Activated CD8-positive, alpha-beta T cell treated with anti-CD3 and anti-CD28 coated beads for 36 hours (primary cell): ENCODE data around the gene RFPL3. TPM values are rescaled to one million over a fixed set of nuclear protein-coding genes. Genes with fewer than 3 reads are reported as not detected.
A peak's percentile ranks its signal among the peaks of the same experiment; 100 is the strongest.

ENCODE experiments used
- ATAC-seq: fragments of 200-7000 bp; cut with Tn5 transposase; one replicate; pipeline ENCODE4 v1.10.0; 2021; ENCODE audit warnings: mild to moderate bottlenecking, moderate library complexity
- CTCF ChIA-PET: fragments of 350-600 bp; sonication (Branson Sonifier 250); formaldehyde crosslinking; loops from one replicate; lab custom pipeline; 2021; ENCODE audit warnings: antibody characterized with exemption; lab: Charles Lee
- POLR2A ChIA-PET: fragments of 350-600 bp; sonication (Branson Sonifier 250); formaldehyde crosslinking; loops from one replicate; lab custom pipeline; 2021; ENCODE audit warnings: antibody characterized with exemption; lab: Charles Lee
- DNase-seq: peaks from one replicate; pipeline ENCODE4 v3.0.0-alpha.2; 2020
- H3K27ac Mint-ChIP-seq: one replicate; pipeline ENCODE4 v1.8.0; 2021; ENCODE audit warnings: mild to moderate bottlenecking, mixed read lengths
- H3K27me3 Mint-ChIP-seq: one replicate; pipeline ENCODE4 v1.8.0; 2021; ENCODE audit warnings: mixed read lengths
- H3K36me3 Mint-ChIP-seq: one replicate; pipeline ENCODE4 v1.8.0; 2021; ENCODE audit warnings: low read depth, mixed read lengths
- H3K4me1 Mint-ChIP-seq: one replicate; pipeline ENCODE4 v1.8.0; 2021; ENCODE audit warnings: low read depth, mixed read lengths
- H3K4me3 Mint-ChIP-seq: one replicate; pipeline ENCODE4 v1.8.0; 2021; ENCODE audit warnings: mild to moderate bottlenecking, moderate library complexity, mixed read lengths
- H3K9me3 Mint-ChIP-seq: one replicate; pipeline ENCODE4 v1.8.0; 2021; ENCODE audit warnings: mixed read lengths
- CTCF ChIP-seq: fragments of 200-600 bp; IDR thresholded peaks from one replicate; pipeline ENCODE4 v1.8.0; 2022; ENCODE audit warnings: antibody characterized with exemption, mild to moderate bottlenecking
- intact Hi-C: fragments of 100-400 bp; cut with micrococcal nuclease; formaldehyde crosslinking; loops from one replicate; pipeline ENCODE4 v1.10.0; 2022
- total RNA-seq, 2 experiments: library from RNA; stranded (reverse); gene quantifications; one replicate each; pipeline ENCODE4 v1.2.3, GENCODE V29; 2021

RFPL3 gene
- total RNA-seq, 2 experiments from 2014 or later = not detected

GRCh38 chr22:32380991-32381390 lies 23.3 kb downstream of the RFPL3 start:
- CTCF ChIA-PET = no interaction called here
- Mint-ChIP-seq H3K4me1 (no peaks in the 10 kb centered on the region), H3K27me3 (no peaks in the 10 kb centered on the region), H3K27ac (no peak overlapping the region), H3K4me3 (no peak overlapping the region), H3K36me3 (peaks cover 8% of the 10 kb centered on the region), H3K9me3 (no peaks in the 10 kb centered on the region)
- intact Hi-C loops = no loop called here
- POLR2A ChIA-PET = no interaction called here
- no peak for ATAC-seq
- no peak for TF ChIP-seq CTCF
- no peak for DNase-seq

GRCh38 chr22:32385681-32386080 lies 28.0 kb downstream of the RFPL3 start:
- Mint-ChIP-seq H3K4me1 (no peaks in the 10 kb centered on the region), H3K27me3 (no peaks in the 10 kb centered on the region), H3K27ac (no peak overlapping the region), H3K9me3 (no peaks in the 10 kb centered on the region), H3K4me3 (no peak overlapping the region), H3K36me3 (peaks cover 32% of the 10 kb centered on the region)
- CTCF ChIA-PET = no interaction called here
- intact Hi-C loops = no loop called here
- ATAC-seq (no peak), DNase-seq (no peak)
- POLR2A ChIA-PET = interaction anchor here (1.0 kb wide), 1 partner anchor 27 kb away, joined by 3 read pairs; no protein-coding TSS in a partner anchor
- no peak for TF ChIP-seq CTCF

- Mint-ChIP-seq H3K27me3 (no peaks in the 10 kb centered on the region), H3K9me3 (no peaks in the 10 kb centered on the region), H3K27ac (no peak overlapping the region), H3K4me3 (no peak overlapping the region), H3K4me1 (no peaks in the 10 kb centered on the region), H3K36me3 (peaks cover 50% of the 10 kb centered on the region)
- DNase-seq (peak; percentile 48), ATAC-seq (no peak)
- intact Hi-C loops = no loop called here
- POLR2A ChIA-PET = no interaction called here
- CTCF ChIA-PET = interaction anchor here (0.9 to 2.3 kb wide), 7 partner anchors 10 to 285 kb away, joined by 3 to 13 read pairs (median 4); partner anchors contain the start of gene RTCB
- TF ChIP-seq CTCF = peak; percentile 37
Measured at GRCh38 chr22:32389685-32390084, 32.0 kb downstream of the RFPL3 start.

GRCh38 chr22:32395107-32395506 lies 37.4 kb downstream of the RFPL3 start:
- peaks cover 44% of the 10 kb centered on the region for H3K36me3 Mint-ChIP-seq
- no peaks in the 10 kb centered on the region for H3K27me3 Mint-ChIP-seq
- ChIA-PET POLR2A (no interaction called here), CTCF (interaction anchor here (1.0 kb wide), 1 partner anchor 80 kb away, joined by 3 read pairs; no protein-coding TSS in a partner anchor)
- intact Hi-C loops = no loop called here
- no peak overlapping the region for H3K4me3 Mint-ChIP-seq
- no peak for DNase-seq
- peak; percentile 65 for ATAC-seq
- peak overlapping the region; percentile 67 for H3K27ac Mint-ChIP-seq
- no peaks in the 10 kb centered on the region for H3K9me3 Mint-ChIP-seq
- TF ChIP-seq CTCF = no peak
- peaks cover 7% of the 10 kb centered on the region for H3K4me1 Mint-ChIP-seq

GRCh38 chr22:32396255-32396654 lies 38.6 kb downstream of the RFPL3 start:
- no peak for DNase-seq
- Mint-ChIP-seq H3K9me3 (no peaks in the 10 kb centered on the region), H3K27me3 (no peaks in the 10 kb centered on the region), H3K27ac (no peak overlapping the region), H3K36me3 (peaks cover 46% of the 10 kb centered on the region), H3K4me3 (no peak overlapping the region), H3K4me1 (peaks cover 7% of the 10 kb centered on the region)
- TF ChIP-seq CTCF = no peak
- POLR2A ChIA-PET = interaction anchor here (1.1 kb wide), 1 partner anchor 16 kb away, joined by 3 read pairs; the partner anchor contains the start of gene RTCB
- intact Hi-C loops = no loop called here
- CTCF ChIA-PET = no interaction called here
- no peak for ATAC-seq
